Measurements from ENCODE around the gene TREM1. TPM values are rescaled to one million over a fixed set of nuclear protein-coding genes. Genes with fewer than 3 reads are reported as not detected.
"Not testable (repeated sequence)": the region's sequence is repeated elsewhere in the genome, so short reads cannot be mapped to it uniquely, and the experiment has no call there.

The TREM1 gene
- total RNA-seq, 2 donors from 2014 or later: not detected

GRCh38 chr6:41306187-41306854 lies 19.8 kb upstream of the TREM1 start:
- Histone ChIP-seq H3K36me3 (ENCODE audit: control insufficient read depth, insufficient read depth, low read length) (no peaks in the 10 kb centered on the region), H3K27ac (ENCODE audit: low read depth, low read length) (no peak overlapping the region), H3K9ac (ENCODE audit: extremely low read depth, low read length, poor library complexity, severe bottlenecking) (no peak overlapping the region), H3K4me1 (ENCODE audit: control insufficient read depth, insufficient read depth, low read length) (peaks cover 10% of the 10 kb centered on the region), H3K4me3 (ENCODE audit: low read length) (no peak overlapping the region), H3K9me3 (ENCODE audit: control insufficient read depth, low read length) (no peaks in the 10 kb centered on the region), H3K27me3 (ENCODE audit: control insufficient read depth, insufficient read depth, low read length, poor library complexity, severe bottlenecking) (no peaks in the 10 kb centered on the region)
- WGBS, 2 experiments (ENCODE audit: insufficient coverage in 1 of 2, insufficient read length in 1 of 2): 54 to 62% methylated on average over 9 to 13 of the region's 13 CpGs
- H3K4me1 Mint-ChIP-seq: peaks cover 8% of the 10 kb centered on the region
- DNase-seq: peak; percentile 82
- H3K36me3 Mint-ChIP-seq (ENCODE audit: low read depth): no peaks in the 10 kb centered on the region
- no peak overlapping the region for H3K27ac Mint-ChIP-seq
- H3K27me3 Mint-ChIP-seq (ENCODE audit: insufficient read depth): no peaks in the 10 kb centered on the region
- peaks cover under 1% of the 10 kb centered on the region for H3K9me3 Mint-ChIP-seq
- no peak overlapping the region for H3K4me3 Mint-ChIP-seq
- peak; percentile 83 for TF ChIP-seq CTCF (conservative IDR thresholded peaks at IDR 0.05)

- Histone ChIP-seq H3K4me1 (ENCODE audit: control insufficient read depth, insufficient read depth, low read length) (no peaks in the 10 kb centered on the region), H3K27ac (ENCODE audit: low read depth, low read length) (no peak overlapping the region), H3K27me3 (ENCODE audit: control insufficient read depth, insufficient read depth, low read length, poor library complexity, severe bottlenecking) (no peaks in the 10 kb centered on the region), H3K4me3 (ENCODE audit: low read length) (no peak overlapping the region), H3K9me3 (ENCODE audit: control insufficient read depth, low read length) (no peaks in the 10 kb centered on the region), H3K36me3 (ENCODE audit: control insufficient read depth, insufficient read depth, low read length) (no peaks in the 10 kb centered on the region), H3K9ac (ENCODE audit: extremely low read depth, low read length, poor library complexity, severe bottlenecking) (no peak overlapping the region)
- H3K4me1 Mint-ChIP-seq: no peaks in the 10 kb centered on the region
- WGBS, 2 experiments (ENCODE audit: insufficient coverage in 1 of 2, insufficient read length in 1 of 2): 83 to 91% methylated on average over 1 to 5 of the region's 5 CpGs
- no peak for TF ChIP-seq CTCF (conservative IDR thresholded peaks at IDR 0.05)
- no peaks in the 10 kb centered on the region for H3K36me3 Mint-ChIP-seq (ENCODE audit: low read depth)
- no peak for DNase-seq
- peaks cover 16% of the 10 kb centered on the region for H3K9me3 Mint-ChIP-seq
- H3K27me3 Mint-ChIP-seq (ENCODE audit: insufficient read depth): peaks cover 4% of the 10 kb centered on the region
- H3K27ac Mint-ChIP-seq: no peak overlapping the region
- H3K4me3 Mint-ChIP-seq: no peak overlapping the region
Observed at GRCh38 chr6:41302638-41303037, 16.2 kb upstream of the TREM1 start.

- no peak for DNase-seq
- H3K4me1 Mint-ChIP-seq: no peaks in the 10 kb centered on the region
- no peak overlapping the region for H3K27ac ChIP-seq (ENCODE audit: low read depth, low read length)
- H3K9ac ChIP-seq (ENCODE audit: extremely low read depth, low read length, poor library complexity, severe bottlenecking): no peak overlapping the region
- H3K27me3 ChIP-seq (ENCODE audit: control insufficient read depth, insufficient read depth, low read length, poor library complexity, severe bottlenecking): no peaks in the 10 kb centered on the region
- H3K9me3 ChIP-seq (ENCODE audit: control insufficient read depth, low read length): peaks cover 13% of the 10 kb centered on the region
- no peak overlapping the region for H3K4me3 Mint-ChIP-seq
- TF ChIP-seq CTCF (conservative IDR thresholded peaks at IDR 0.05): no peak
- no peak overlapping the region for H3K4me3 ChIP-seq (ENCODE audit: low read length)
- no peaks in the 10 kb centered on the region for H3K36me3 Mint-ChIP-seq (ENCODE audit: low read depth)
- WGBS, 2 experiments (ENCODE audit: insufficient coverage in 1 of 2, insufficient read length in 1 of 2): 80 to 87% methylated on average over 1 to 3 of the region's 3 CpGs
- H3K4me1 ChIP-seq (ENCODE audit: control insufficient read depth, insufficient read depth, low read length): no peaks in the 10 kb centered on the region
- peaks cover 36% of the 10 kb centered on the region for H3K9me3 Mint-ChIP-seq
- peaks cover 7% of the 10 kb centered on the region for H3K27me3 Mint-ChIP-seq (ENCODE audit: insufficient read depth)
- H3K27ac Mint-ChIP-seq: no peak overlapping the region
- no peaks in the 10 kb centered on the region for H3K36me3 ChIP-seq (ENCODE audit: control insufficient read depth, insufficient read depth, low read length)
Observed at GRCh38 chr6:41298785-41299502, 12.5 kb upstream of the TREM1 start.

- 92 to 97% methylated on average over 5 of the region's 5 CpGs for whole genome bisulfite sequencing, 2 experiments (ENCODE audit: insufficient coverage in 1 of 2, insufficient read length in 1 of 2)
- H3K27ac Mint-ChIP-seq; H3K4me1 Mint-ChIP-seq; H3K36me3 Mint-ChIP-seq (ENCODE audit: low read depth); H3K27me3 Mint-ChIP-seq (ENCODE audit: insufficient read depth); H3K9ac ChIP-seq (ENCODE audit: extremely low read depth, low read length, poor library complexity, severe bottlenecking); H3K4me3 ChIP-seq (ENCODE audit: low read length); H3K4me3 Mint-ChIP-seq; H3K36me3 ChIP-seq (ENCODE audit: control insufficient read depth, insufficient read depth, low read length); H3K27ac ChIP-seq (ENCODE audit: low read depth, low read length); DNase-seq; H3K27me3 ChIP-seq (ENCODE audit: control insufficient read depth, insufficient read depth, low read length, poor library complexity, severe bottlenecking); H3K4me1 ChIP-seq (ENCODE audit: control insufficient read depth, insufficient read depth, low read length): not testable (repeated sequence)
- peaks cover 13% of the 10 kb centered on the region for H3K9me3 ChIP-seq (ENCODE audit: control insufficient read depth, low read length)
- H3K9me3 Mint-ChIP-seq: peaks cover 36% of the 10 kb centered on the region
Observed at GRCh38 chr6:41297248-41297647, 10.8 kb upstream of the TREM1 start.

Measured in endodermal cell (in vitro differentiated cells).